Measurements from ENCODE around the gene PTPN12.
"Not testable (repeated sequence)": the region's sequence is repeated elsewhere in the genome, so short reads cannot be mapped to it uniquely, and the experiment has no call there.

PTPN12 gene

DNA sequence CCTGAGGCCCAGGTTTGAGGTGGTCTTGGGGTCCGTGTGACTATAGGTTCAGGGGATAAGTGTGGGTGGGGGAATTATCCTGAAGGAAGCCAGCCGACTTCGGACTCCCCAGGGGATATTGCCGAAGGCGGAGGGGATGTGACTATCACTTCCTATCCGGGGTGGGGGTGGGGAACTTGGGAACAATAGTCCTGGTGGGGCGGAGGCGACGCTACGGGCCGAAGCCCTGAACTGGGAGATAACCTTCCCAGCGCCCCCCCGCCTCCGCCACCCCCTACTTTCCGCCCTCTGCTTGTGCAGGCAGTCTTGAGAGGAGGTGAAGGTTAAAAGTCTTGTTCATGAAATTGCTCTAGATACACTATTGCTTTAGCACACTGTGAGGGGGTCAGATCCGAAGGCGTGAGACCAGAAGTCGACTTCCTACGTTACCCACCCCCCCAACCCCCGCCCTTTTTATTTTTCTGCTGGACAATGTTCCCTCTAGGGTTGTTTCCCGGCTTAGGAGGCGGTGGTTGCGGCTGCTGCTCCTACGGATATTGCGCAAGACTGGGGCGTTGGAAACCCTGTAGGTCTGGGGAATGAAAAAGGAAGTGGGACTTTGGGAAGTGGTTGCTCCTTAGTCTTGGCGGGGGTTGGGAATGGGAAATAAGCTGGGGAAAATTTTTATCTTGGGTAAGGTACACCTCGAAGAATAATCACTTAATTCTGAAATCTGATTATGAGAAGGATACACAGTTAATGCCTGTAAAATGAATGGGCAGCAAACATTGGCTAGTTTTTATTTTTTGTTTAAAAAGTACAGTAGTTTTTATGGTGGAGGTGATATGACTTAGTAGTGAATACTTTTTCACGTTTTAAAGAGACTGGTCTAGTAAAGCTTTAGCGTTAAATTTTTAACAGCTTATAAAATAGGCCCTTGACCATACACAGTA, 1.5 kb downstream of the PTPN12 start:
- DNase-seq, result peak; percentile 51

DNA sequence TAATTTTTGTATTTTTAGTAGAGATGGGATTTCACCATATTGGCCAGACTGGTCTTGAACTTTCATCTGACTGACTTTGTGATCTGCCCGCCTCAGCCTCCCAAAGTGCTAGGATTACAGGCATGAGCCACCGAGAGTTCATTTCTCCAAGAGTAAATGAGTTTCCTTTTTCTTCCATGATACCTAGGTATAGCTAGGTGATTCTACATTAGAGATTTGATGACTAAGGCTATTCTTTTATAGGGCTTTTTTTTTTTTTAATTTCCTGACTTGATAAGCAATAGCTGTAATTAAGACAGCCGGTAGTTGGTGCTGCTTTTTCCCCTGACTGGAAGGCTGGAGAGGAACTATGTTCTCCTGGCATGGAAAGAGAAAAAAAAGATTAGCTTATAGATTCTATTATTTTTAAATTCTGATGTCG, 3.3 kb downstream of the PTPN12 start:
- DNase-seq, result no peak

DNA sequence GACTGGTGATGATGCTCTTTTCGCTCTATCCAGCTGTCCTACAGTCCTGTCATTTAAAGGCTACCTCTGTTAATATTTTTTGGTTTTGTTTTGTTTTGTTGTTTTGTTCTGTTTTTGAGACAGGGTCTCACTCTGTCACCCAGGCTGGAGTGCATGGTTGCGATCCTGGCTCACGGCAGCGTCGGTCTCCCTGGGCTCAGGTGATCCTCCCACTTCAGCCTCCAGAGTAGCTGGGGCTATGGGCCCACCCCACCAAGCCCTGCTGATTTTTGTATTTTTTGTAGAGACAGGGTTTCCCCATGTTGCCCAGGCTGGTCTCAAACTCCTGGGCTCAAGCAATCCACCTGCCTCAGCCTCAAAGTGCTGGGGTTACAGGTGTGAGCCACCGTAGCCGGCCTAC, 3.9 kb downstream of the PTPN12 start:
- DNase-seq, result not testable (repeated sequence)

DNA sequence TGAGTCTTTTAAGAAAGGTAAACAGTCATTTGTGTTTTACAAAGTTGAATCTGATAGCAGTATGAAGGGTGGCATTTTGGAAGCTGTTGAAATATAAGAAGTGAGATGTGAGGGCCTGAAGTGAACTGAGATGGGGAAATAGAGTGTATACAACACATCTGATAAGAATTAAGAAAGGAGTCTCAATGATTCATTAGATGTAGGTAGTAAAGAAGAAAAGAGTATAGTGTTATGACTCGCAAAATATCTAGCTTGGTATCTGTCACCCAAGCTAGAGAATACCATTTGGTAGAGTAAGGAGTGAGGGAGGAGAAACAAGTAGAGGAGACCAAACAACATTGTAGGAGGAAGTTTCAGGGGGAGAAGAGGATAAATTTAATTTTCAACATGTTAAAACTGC, 5.3 kb downstream of the PTPN12 start:
- no peak for DNase-seq

DNA sequence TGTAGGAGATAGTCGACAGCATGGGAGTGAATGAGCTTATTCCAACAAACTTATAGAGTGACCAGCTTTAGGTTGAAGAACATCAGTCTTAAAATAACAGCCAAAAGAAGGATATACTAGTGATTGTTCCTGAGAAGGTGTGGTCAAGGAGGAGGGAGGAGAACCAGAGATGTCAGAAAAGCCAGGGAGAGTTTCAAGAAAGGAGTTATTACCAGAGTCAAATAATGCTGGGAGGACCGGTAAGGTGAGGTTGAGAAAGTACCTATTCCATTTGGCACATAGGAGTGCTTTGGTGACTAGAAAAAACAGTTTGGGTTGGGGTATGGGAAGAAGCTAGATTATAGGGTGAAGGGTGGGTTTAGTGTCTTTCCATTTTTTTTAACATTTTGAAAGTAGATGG, 5.8 kb downstream of the PTPN12 start:
- no peak for DNase-seq

DNA sequence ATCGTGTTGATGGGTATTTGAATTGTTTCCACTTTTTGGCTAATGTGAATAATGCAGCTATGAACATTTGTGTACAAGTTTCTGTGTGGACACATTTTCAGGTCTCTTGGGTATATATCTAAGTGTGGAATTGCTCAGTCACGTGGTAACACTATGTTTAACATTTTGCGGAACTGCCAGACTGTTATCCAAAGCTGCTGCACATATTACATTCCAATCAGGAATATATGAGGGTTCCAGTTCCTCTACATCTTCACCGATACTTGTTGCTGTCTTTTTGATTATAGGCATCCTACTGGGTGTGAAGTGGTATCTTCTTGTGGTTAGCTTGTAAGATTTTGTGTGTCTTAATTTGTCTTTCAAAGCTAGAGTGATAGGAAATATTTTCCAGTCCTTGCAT, 6.8 kb downstream of the PTPN12 start:
- no peak for DNase-seq

DNA sequence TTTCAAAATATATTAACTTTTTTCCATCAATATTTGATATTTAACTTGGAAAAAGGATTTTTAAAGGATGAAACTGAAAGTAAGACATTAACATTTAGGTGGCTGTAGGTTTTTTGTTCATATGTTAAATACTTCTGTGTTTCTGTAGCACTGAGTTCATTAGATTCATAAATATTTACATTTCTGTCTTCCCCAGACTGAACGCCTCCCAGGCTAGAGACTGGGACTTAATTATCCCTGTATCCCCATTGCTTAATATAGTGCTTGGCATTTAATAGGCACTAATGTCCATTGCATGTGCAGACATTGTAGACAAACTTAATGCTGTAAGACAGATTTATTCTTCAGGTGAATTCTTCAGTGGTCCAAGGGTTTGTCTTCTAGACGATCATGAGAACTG, 7.4 kb downstream of the PTPN12 start:
- DNase-seq, result no peak

DNA sequence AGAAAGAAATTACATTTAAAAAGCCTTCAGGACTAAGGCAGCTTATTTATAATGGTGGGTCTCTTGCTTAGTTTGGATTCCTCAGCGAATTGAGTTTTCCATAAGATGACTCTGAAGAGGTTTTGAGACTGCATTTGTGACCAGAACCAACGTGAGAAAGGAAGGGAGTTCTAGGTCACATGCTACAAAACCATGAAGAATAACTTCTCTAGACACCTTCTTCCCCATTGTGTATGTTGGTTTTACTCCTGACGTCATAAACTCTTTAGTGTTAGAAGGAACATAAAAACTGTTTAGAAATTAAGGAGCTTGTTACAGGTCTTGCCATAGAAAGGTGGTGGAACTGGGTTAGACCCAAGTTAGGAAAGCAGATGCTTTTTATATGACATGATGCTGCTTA, 11.1 kb downstream of the PTPN12 start:
- no peak for DNase-seq

DNA sequence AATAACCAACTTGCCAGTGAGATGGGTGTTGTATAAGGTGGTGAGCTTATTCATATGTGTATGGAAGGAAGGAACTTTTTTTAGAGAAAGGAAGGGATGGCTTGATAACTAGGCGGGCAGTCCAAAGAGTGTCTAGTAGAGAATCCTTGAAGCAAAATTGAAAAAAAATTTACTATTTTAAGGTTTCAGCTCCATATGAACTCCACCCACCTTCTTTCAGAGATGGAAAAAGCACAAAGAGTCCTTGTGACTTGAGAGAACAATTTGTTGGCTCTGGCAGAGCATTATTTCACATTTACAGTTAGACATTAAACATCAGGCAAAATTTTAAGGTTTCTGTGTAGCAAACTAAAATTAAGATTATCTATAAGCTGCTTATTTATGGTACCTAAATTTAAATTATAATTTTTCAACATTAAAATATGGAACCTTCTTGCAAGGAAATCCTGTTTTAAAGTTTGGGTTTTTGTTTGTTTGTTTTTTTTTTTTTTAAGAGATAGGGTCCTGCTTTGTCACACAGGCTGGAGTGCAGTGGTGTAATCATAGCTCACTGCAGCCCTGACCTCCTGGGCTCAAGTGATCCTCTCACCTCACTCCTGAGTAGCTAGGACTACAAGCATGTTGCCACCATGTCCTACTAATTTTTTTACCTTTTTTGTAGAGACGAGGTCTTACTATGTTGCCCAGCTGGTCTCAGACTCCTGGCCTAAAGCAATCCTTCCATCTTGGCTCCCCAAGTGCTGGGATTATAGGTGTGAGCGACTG, 12.2 kb downstream of the PTPN12 start:
- DNase-seq, result no peak

DNA sequence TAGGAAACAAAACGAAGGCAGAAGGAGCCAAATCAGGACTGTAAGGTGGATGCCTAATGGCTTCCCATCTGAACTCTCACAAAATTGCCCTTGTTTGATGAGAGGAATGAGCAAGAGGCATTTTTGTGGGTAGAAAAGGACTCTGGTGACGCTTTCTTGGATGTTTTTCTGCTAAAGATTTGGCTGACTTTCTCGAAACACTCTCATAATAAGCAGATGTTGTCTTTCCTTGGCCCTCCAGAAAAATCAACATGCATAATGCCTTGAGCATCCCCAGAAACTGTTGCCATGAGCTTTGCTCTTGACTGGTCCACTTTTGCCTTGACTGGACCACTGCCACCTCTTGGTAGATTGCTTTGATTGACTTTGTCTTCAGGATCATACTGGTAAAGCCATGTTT, 13.5 kb downstream of the PTPN12 start:
- no peak for DNase-seq

DNA sequence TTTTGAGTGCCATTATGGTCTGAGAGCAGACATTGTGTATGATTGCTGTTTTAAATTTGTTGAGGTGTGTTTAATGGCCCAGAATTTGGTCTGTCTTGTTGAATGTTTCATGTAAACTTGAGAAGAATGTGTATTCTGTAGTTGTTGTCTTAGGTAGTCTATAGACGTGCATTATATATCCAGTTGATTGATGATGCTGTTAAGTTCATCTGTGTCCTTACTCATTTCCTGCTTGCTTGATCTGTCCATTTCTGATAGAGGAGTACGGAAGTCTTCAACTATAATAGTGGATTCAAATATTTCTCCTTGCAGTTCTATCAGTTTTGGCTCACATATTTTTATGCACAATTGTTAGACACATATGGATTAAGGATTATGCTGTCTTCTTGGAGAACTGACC, 16.0 kb downstream of the PTPN12 start:
- no peak for DNase-seq

DNA sequence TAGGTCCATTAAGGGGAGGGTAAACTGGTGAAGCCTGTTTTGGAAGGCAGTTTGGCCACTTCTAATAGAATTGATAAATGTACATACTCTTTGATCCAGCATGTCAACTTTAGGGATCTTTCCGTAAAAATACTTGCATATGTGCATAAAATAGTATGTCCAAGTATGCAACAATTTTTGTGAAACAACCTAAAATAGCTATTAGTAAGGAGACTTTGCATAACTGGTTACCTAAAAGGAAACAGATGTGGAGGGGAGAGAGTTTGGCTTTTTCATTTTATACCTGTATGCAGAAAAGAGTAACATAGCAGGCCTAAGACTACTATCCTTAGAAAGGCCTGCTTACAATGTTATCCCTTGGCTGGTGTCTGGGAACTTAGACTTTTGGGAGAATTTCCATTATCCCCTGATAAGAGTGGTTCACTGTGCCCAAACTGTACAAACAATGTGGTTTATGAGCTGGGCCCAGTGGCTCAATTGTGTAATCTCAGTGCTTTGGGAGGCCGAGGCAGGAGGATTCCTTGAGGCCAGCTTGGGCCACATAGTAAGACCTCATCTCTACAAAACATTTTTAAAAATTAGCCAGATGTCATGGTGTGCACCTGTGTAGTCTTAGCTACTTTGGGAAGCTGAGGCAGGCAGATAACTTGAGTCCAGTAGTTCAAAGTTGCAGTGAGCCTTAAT, 21.3 kb downstream of the PTPN12 start:
- no peak for DNase-seq

DNA sequence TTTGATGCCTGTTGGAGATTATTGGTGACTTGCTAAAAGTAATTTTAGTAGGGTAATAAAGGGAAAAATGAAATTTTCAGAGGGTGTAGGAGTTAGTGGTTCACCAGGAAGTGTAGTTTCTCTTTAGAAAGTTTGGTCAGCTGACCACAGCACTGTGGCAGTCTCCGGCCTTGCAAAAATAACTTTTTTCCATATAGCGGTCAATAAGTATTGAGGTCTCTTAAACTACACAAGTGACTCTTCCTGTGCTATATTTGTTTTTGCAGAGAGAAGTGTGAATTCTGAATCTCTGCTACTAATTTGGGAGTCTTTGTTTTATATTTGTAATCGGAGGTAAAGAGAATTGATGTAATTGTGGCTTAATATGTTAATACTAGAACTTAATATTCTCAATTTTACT, 24.3 kb downstream of the PTPN12 start:
- no peak for DNase-seq

DNA sequence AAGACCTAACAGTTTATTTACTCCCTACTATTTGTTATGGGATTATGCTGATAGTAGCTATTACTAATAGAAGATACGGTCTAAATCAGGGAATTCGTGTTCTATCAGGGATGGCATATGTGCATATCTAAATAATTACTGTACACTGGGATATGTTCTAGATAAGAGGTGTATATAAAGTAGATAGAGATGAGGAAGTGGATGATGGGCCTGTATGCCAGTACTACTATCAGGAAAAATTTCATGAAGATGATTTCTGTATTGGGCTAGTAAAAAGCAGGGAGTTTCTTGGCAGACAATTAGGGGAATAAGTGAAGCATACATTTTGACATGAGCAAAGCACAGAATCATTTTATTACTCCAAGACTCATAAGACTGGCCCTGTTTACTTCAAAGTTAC, 26.2 kb downstream of the PTPN12 start:
- DNase-seq, result no peak

DNA sequence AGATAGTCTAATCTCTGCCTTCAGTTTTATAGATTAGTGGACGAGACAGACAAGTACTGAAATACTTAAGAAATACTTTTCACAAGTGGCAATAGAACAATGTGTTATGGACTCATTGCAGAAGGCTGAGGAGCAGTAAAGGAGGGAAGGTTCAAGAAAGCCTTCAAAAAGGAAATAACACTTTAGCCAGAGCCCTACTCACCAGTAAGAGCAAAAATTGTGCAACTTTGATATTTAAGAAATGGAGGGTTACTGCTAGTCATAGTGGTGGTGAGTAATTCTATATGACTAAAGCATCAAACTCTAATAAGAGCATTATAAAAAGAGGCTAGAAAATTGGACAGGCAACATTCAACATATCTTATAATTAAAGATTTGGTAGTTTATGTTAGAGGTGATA, 28.8 kb downstream of the PTPN12 start:
- no peak for DNase-seq

DNA sequence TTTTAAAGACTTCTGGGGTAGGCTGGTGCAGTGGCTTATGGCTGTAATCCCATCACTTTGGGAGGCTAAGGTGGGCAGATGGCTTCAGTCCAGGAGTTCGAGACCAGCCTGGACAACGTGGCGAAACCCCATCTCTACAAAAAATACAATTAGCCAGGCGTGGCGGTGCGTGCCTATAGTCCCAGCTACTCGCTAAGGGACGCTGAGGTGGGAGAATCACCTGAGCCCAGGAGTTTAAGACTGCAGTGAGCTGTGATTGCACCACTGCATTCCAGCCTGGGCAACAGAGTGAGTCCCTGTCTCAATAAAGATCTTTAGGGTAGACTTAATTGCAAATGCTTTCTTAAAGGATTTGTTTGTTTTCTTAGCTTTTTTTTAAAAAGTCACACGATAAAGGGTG, 29.3 kb downstream of the PTPN12 start:
- no peak for DNase-seq

DNA sequence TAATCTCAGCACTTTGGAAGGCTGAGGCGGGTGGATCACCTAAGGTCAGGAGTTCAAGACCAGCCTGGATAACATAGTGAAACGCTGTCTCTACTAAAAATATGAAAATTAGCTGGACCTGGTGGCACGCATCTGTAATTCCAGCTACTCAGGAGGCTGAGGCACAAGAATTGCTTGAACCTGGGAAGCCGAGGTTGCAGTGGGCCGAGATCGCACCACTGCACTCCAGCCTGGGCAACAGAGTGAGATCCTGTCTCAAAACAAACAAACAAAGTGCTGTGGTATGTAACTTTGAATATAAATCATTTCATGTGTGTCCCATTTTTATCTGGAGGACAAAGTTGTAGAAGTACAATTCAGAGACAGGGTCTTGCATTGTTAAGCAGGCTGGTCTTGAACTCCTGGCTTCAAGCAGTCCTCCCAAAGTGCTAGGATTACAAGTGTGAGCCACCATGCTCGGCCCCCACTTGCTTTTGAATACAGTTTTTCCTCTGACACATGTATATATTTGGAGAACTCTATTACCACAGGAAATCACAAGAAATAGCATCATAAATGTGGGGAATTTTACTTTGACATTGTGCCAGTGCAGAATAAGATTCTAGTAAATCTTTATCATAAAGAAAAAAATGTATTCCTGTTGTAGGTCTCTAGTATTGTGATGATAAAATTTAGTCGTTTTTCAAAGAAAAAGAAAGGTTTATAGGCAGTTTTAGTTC, 32.6 kb downstream of the PTPN12 start:
- DNase-seq, result no peak

DNA sequence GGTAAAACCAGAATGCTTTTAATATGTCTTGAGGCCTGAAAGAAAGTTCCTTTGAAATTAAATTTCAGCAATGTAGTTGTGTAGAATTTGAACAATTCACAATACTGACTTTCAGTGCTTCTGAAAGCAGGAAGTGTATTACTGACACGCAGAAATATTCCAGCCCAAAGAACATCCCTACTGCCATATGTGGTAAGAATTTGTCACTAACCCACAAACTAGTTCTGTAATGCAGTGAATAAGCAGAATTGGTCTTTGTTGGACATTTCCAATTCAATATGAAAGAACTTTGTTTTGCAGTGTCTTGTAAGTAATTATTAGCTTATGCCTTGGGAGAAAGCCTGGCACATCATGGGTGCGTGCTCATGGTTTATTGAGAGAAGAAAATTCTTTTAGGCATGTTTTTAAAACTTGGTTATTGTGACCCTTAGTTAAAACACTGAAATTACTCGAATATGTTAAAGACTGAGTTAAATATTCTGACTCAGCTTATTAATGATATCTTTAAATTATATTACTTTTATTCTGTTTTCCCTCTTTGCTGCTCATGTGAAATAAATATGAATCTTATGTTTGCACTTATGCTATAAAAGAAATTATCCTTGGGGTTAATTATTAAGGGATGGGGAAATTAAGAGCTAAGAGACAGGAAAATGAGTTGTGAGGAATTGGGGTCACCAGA, 33.4 kb downstream of the PTPN12 start:
- DNase-seq, result no peak

DNA sequence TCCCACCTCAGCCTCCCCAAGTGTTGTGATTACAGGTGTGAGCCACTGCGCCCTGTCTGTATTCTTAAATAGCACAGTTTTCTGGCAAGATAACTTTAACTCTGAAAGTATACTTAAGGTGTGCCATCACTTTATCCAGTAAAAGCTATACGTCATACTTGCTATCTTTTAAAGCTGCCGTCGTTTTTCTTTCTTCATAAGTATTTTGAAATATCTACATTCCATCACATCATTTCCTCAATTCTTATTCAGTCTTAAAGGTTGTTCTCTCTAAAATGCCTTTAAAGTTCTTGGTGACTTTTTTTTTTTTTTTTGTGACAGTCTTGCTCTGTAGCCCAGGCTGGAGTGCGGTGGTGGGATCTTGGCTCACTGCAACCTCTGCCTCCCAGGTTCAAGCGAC, 34.7 kb downstream of the PTPN12 start:
- DNase-seq, result no peak

DNA sequence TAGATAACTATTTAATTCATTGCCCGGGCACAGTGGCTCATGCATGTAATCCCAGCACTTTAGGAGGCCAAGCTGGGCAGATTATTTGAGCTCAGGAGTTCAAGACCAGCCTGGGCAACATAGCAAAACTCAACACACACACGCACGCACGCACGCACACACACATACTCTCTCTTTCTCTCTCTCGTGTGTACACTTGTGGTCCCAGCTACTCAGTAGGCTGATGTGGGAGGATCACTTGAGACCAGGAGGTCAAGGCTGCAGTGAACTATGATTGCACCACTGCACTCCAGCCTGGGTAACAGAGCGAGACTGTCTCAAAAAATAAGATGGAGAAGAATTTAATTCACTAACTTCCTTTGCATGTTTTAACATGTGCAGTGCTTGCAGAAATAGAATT, 38.1 kb downstream of the PTPN12 start:
- DNase-seq, result no peak

DNA sequence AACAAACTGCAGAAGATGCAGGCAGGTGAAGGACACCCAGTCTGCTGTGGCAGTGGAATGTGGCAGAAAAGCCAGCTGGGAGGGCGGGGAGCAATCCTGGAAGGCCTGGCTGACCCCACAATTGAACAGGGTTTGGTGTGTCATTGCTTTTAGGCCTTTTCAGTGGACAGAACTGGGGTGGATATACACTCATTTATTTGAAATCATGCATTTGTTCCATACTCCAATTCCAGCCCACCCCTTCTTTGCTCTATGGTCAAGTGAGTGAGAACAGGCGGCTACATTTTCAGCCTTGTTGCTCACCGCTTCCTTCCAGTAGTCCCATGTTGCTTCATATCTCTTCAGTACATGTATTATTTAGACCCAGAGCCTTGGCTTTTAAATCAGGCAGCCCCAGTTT, 39.8 kb downstream of the PTPN12 start:
- DNase-seq, result no peak

DNA sequence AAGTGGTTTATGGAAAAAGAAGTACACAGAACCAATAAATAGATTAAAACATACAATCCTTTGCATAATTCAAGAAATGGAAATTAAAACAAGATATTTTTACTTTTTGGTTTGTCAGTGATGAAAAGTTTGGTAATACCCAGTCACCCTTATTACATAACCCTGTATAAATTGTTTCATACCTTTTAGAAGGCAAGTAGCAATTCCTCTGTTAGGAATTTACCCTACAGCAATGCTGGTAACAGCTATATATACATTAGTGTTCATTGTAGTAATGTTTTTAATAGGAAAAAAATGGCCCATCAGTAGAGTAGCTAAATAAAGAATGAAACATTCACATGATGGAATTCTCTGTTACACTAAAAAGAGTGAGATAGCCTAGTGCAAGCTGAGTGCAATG, 42.7 kb downstream of the PTPN12 start:
- DNase-seq, result no peak
